Stimulated activated CD8-positive, alpha-beta memory T cell treated with anti-CD3 and anti-CD28 coated beads, Interleukin-2, amount 100 ng/mL, for 48 hours (primary cell): ENCODE results near the gene EEF1AKMT1.
"Not testable (repeated sequence)": the region's sequence is repeated elsewhere in the genome, so short reads cannot be mapped to it uniquely, and the experiment has no call there.

Source experiments
- DNase-seq, 2 donors: peaks; one replicate each; pipeline ENCODE4 v3.0.0-alpha.2; 2020; ENCODE audit warnings: low read depth in 2 of 2

The EEF1AKMT1 gene

GRCh38 chr13:20778311-20778710 lies 4.5 kb upstream of the EEF1AKMT1 start:
- DNase-seq: no peak

- no peak for DNase-seq
Observed at GRCh38 chr13:20776751-20777150, 3.0 kb upstream of the EEF1AKMT1 start.

- no peak for DNase-seq
Observed at GRCh38 chr13:20775961-20776360, 2.2 kb upstream of the EEF1AKMT1 start.

- no peak for DNase-seq
Observed at GRCh38 chr13:20774746-20775145, 985 bp upstream of the EEF1AKMT1 start.

GRCh38 chr13:20772401-20773131 lies 1.2 kb downstream of the EEF1AKMT1 start:
- DNase-seq: no peak

- DNase-seq: no peak
Observed at GRCh38 chr13:20769834-20770233, 3.9 kb downstream of the EEF1AKMT1 start.

GRCh38 chr13:20769091-20769490 lies 4.7 kb downstream of the EEF1AKMT1 start:
- DNase-seq: no peak

GRCh38 chr13:20767309-20767943 lies 6.3 kb downstream of the EEF1AKMT1 start:
- DNase-seq: no peak

GRCh38 chr13:20760872-20761271 lies 12.9 kb downstream of the EEF1AKMT1 start:
- no peak for DNase-seq

GRCh38 chr13:20754009-20754408 lies 19.8 kb downstream of the EEF1AKMT1 start:
- DNase-seq: no peak

GRCh38 chr13:20749377-20749776 lies 24.4 kb downstream of the EEF1AKMT1 start:
- DNase-seq: no peak

GRCh38 chr13:20743830-20744404 lies 29.8 kb downstream of the EEF1AKMT1 start:
- not testable (repeated sequence) for DNase-seq

- no peak for DNase-seq
Observed at GRCh38 chr13:20740021-20740420, 33.7 kb downstream of the EEF1AKMT1 start.

GRCh38 chr13:20738616-20739015 lies 35.1 kb downstream of the EEF1AKMT1 start:
- DNase-seq: no peak

GRCh38 chr13:20729633-20730585 lies 43.9 kb downstream of the EEF1AKMT1 start:
- DNase-seq: no peak

- DNase-seq: no peak
Observed at GRCh38 chr13:20728579-20729311, 45.0 kb downstream of the EEF1AKMT1 start.

GRCh38 chr13:20727856-20728255 lies 45.9 kb downstream of the EEF1AKMT1 start:
- DNase-seq: no peak

- DNase-seq: no peak
Observed at GRCh38 chr13:20721454-20722357, 52.1 kb downstream of the EEF1AKMT1 start.

- DNase-seq: no peak
Observed at GRCh38 chr13:20721058-20721453, 52.7 kb downstream of the EEF1AKMT1 start.

GRCh38 chr13:20720499-20720898 lies 53.3 kb downstream of the EEF1AKMT1 start:
- DNase-seq: no peak
